Measurements from ENCODE around the gene ZBTB8B.
"Not testable (repeated sequence)": the region's sequence is repeated elsewhere in the genome, so short reads cannot be mapped to it uniquely, and the experiment has no call there.

Gene ZBTB8B

GRCh38 chr1:32464716-32465577, at the start of gene ZBTB8B:
ZBTB8B (plus strand) TSS chr1:32465072; CDS start chr1:32470625, 5,553 bp downstream.
- Mint-ChIP-seq H3K4me1 (peaks cover 13 to 19% of the 10 kb centered on the region in 2 donors), H3K36me3 (peaks cover 0 to 3% of the 10 kb centered on the region in 2 donors), H3K9me3 (no peaks in the 10 kb centered on the region), H3K27ac (peak within 1 kb of the TSS; percentile 62), H3K4me3 (peak within 1 kb of the TSS; percentile 85 to 87), H3K27me3 (peaks cover 44 to 61% of the 10 kb centered on the region in 2 donors)
- ATAC-seq (replicated peaks) (peak; percentile 70 to 74), DNase-seq (peak; percentile 45)

- H3K27ac Mint-ChIP-seq: no peak overlapping the region
- peaks cover 15 to 30% of the 10 kb centered on the region in 2 donors for H3K27me3 Mint-ChIP-seq
- DNase-seq: no peak
- no peaks in the 10 kb centered on the region for H3K36me3 Mint-ChIP-seq
- H3K4me1 Mint-ChIP-seq: peaks cover 5 to 8% of the 10 kb centered on the region in 2 donors
- peaks cover 0 to 6% of the 10 kb centered on the region in 2 donors for H3K9me3 Mint-ChIP-seq
- no peak overlapping the region for H3K4me3 Mint-ChIP-seq
- no peak for ATAC-seq (replicated peaks)
Measured at GRCh38 chr1:32421775-32422174, 43.1 kb upstream of the ZBTB8B start.

GRCh38 chr1:32426489-32427255, 38.2 kb upstream of the ZBTB8B start:
- H3K27me3 Mint-ChIP-seq: peaks cover 28 to 36% of the 10 kb centered on the region in 2 donors
- no peak overlapping the region for H3K27ac Mint-ChIP-seq
- H3K9me3 Mint-ChIP-seq: no peaks in the 10 kb centered on the region
- H3K4me3 Mint-ChIP-seq: peak overlapping the region; percentile 52 to 65
- DNase-seq (no peak), ATAC-seq (replicated peaks) (no peak)
- H3K4me1 Mint-ChIP-seq: peaks cover 14% of the 10 kb centered on the region in 2 donors
- H3K36me3 Mint-ChIP-seq: no peaks in the 10 kb centered on the region

- no peaks in the 10 kb centered on the region for H3K36me3 Mint-ChIP-seq
- no peak overlapping the region for H3K27ac Mint-ChIP-seq
- H3K4me3 Mint-ChIP-seq: no peak overlapping the region
- no peaks in the 10 kb centered on the region for H3K9me3 Mint-ChIP-seq
- H3K4me1 Mint-ChIP-seq: peaks cover 21 to 22% of the 10 kb centered on the region in 2 donors
- no peak for ATAC-seq (replicated peaks)
- no peak for DNase-seq
- peaks cover 28 to 36% of the 10 kb centered on the region in 2 donors for H3K27me3 Mint-ChIP-seq
Measured at GRCh38 chr1:32427264-32427963, 37.5 kb upstream of the ZBTB8B start.

GRCh38 chr1:32431736-32432400, 33.0 kb upstream of the ZBTB8B start:
- Mint-ChIP-seq H3K36me3 (no peaks in the 10 kb centered on the region), H3K27ac (peak overlapping the region; percentile 79), H3K4me3 (peak overlapping the region in 1 of 2 donors; percentile 42), H3K27me3 (peaks cover 12% of the 10 kb centered on the region in 2 donors), H3K9me3 (no peaks in the 10 kb centered on the region), H3K4me1 (peaks cover 27 to 28% of the 10 kb centered on the region in 2 donors)
- ATAC-seq (replicated peaks): peak; percentile 87 to 96
- DNase-seq: peak; percentile 7

- DNase-seq: no peak
- Mint-ChIP-seq H3K9me3 (peaks cover 4% of the 10 kb centered on the region in 2 donors), H3K27ac (no peak overlapping the region), H3K4me1 (peaks cover 4 to 8% of the 10 kb centered on the region in 2 donors), H3K36me3 (no peaks in the 10 kb centered on the region), H3K4me3 (no peak overlapping the region), H3K27me3 (peaks cover 19 to 21% of the 10 kb centered on the region in 2 donors)
- ATAC-seq (replicated peaks): no peak
Measured at GRCh38 chr1:32438136-32438535, 26.7 kb upstream of the ZBTB8B start.

GRCh38 chr1:32438777-32439176, 26.1 kb upstream of the ZBTB8B start:
- H3K4me3 Mint-ChIP-seq; H3K9me3 Mint-ChIP-seq; H3K36me3 Mint-ChIP-seq; ATAC-seq (replicated peaks); DNase-seq; H3K4me1 Mint-ChIP-seq; H3K27ac Mint-ChIP-seq: not testable (repeated sequence)
- peaks cover 25 to 26% of the 10 kb centered on the region in 2 donors for H3K27me3 Mint-ChIP-seq

GRCh38 chr1:32441467-32441866, 23.4 kb upstream of the ZBTB8B start:
- not testable (repeated sequence) for H3K4me3 Mint-ChIP-seq; DNase-seq; H3K36me3 Mint-ChIP-seq; H3K27ac Mint-ChIP-seq; ATAC-seq (replicated peaks); H3K9me3 Mint-ChIP-seq; H3K4me1 Mint-ChIP-seq
- peaks cover 29 to 38% of the 10 kb centered on the region in 2 donors for H3K27me3 Mint-ChIP-seq

- ATAC-seq (replicated peaks) (no peak), DNase-seq (no peak)
- Mint-ChIP-seq H3K4me1 (no peaks in the 10 kb centered on the region), H3K9me3 (peaks cover 7 to 16% of the 10 kb centered on the region in 2 donors), H3K36me3 (peaks cover 4 to 15% of the 10 kb centered on the region in 2 donors), H3K27me3 (peaks cover 41 to 44% of the 10 kb centered on the region in 2 donors), H3K27ac (no peak overlapping the region), H3K4me3 (no peak overlapping the region)
Measured at GRCh38 chr1:32447469-32448185, 17.2 kb upstream of the ZBTB8B start.

- H3K4me3 Mint-ChIP-seq; ATAC-seq (replicated peaks); H3K27ac Mint-ChIP-seq; H3K4me1 Mint-ChIP-seq: not testable (repeated sequence)
- peaks cover 37 to 41% of the 10 kb centered on the region in 2 donors for H3K27me3 Mint-ChIP-seq
- DNase-seq: peak; percentile 33
- peaks cover 7 to 16% of the 10 kb centered on the region in 2 donors for H3K9me3 Mint-ChIP-seq
- peaks cover 4 to 15% of the 10 kb centered on the region in 2 donors for H3K36me3 Mint-ChIP-seq
Measured at GRCh38 chr1:32448186-32448772, 16.6 kb upstream of the ZBTB8B start.

- peaks cover 4 to 15% of the 10 kb centered on the region in 2 donors for H3K36me3 Mint-ChIP-seq
- DNase-seq (no peak), ATAC-seq (replicated peaks) (no peak)
- no peak overlapping the region for H3K4me3 Mint-ChIP-seq
- H3K27me3 Mint-ChIP-seq: peaks cover 31 to 35% of the 10 kb centered on the region in 2 donors
- no peaks in the 10 kb centered on the region for H3K4me1 Mint-ChIP-seq
- no peak overlapping the region for H3K27ac Mint-ChIP-seq
- H3K9me3 Mint-ChIP-seq: peaks cover 7 to 16% of the 10 kb centered on the region in 2 donors
Measured at GRCh38 chr1:32448773-32449456, 16.0 kb upstream of the ZBTB8B start.

- H3K4me1 Mint-ChIP-seq; DNase-seq; ATAC-seq (replicated peaks); H3K4me3 Mint-ChIP-seq: not testable (repeated sequence)
- H3K27me3 Mint-ChIP-seq: peaks cover 30 to 34% of the 10 kb centered on the region in 2 donors
- peaks cover 4 to 15% of the 10 kb centered on the region in 2 donors for H3K36me3 Mint-ChIP-seq
- H3K27ac Mint-ChIP-seq: peak overlapping the region; percentile 56
- peaks cover 7 to 16% of the 10 kb centered on the region in 2 donors for H3K9me3 Mint-ChIP-seq
Measured at GRCh38 chr1:32449457-32449831, 15.4 kb upstream of the ZBTB8B start.

All from stimulated activated naive B cell treated with anti-CD40 and anti-IgM and Interleukin-4, amounts not matched to agents 10 μg/mL and 1 μg/mL and 100 μg/mL, for 72 hours (primary cell).